ENCODE data around the gene TEX22.

The TEX22 gene

GRCh38 chr14:105456736-105457617 is 58.6 kb downstream of the TEX22 start:
- no peak for DNase-seq

GRCh38 chr14:105458010-105458409 is 59.7 kb downstream of the TEX22 start:
- ATAC-seq, result no peak
- DNase-seq, result no peak

More at GRCh38 chr14:105456736-105457617, 58.6 kb downstream of the TEX22 start:
- ATAC-seq, result no peak

- ATAC-seq, result no peak
- no peak for DNase-seq
Observed at GRCh38 chr14:105458571-105458970, 60.2 kb downstream of the TEX22 start.

- DNase-seq (no peak), ATAC-seq (no peak)
Observed at GRCh38 chr14:105460116-105460515, 61.8 kb downstream of the TEX22 start.

GRCh38 chr14:105460616-105461015 is 62.3 kb downstream of the TEX22 start:
- ATAC-seq (no peak), DNase-seq (no peak)

GRCh38 chr14:105461903-105462302 is 63.6 kb downstream of the TEX22 start:
- ATAC-seq, result no peak

More at GRCh38 chr14:105461903-105462302, 63.6 kb downstream of the TEX22 start:
- DNase-seq, result no peak
